ENCODE data around the gene MAN1B1. TPM values are rescaled to one million over a fixed set of nuclear protein-coding genes. Genes with fewer than 3 reads are reported as not detected.

Gene MAN1B1
- total and polyA plus RNA-seq, 2 of the 4 experiments (the other 2 are of a cell fraction), result 28.7 to 55.1 TPM

GRCh38 chr9:137082222-137082924 lies 4.4 kb upstream of the MAN1B1 start (continued):
- TF ChIP-seq, protein P1, sequence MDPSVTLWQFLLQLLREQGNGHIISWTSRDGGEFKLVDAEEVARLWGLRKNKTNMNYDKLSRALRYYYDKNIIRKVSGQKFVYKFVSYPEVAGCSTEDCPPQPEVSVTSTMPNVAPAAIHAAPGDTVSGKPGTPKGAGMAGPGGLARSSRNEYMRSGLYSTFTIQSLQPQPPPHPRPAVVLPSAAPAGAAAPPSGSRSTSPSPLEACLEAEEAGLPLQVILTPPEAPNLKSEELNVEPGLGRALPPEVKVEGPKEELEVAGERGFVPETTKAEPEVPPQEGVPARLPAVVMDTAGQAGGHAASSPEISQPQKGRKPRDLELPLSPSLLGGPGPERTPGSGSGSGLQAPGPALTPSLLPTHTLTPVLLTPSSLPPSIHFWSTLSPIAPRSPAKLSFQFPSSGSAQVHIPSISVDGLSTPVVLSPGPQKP (IDR thresholded peaks at IDR 0.05; ENCODE audit: borderline replicate concordance, low read depth, low read length), result no peak

DNA sequence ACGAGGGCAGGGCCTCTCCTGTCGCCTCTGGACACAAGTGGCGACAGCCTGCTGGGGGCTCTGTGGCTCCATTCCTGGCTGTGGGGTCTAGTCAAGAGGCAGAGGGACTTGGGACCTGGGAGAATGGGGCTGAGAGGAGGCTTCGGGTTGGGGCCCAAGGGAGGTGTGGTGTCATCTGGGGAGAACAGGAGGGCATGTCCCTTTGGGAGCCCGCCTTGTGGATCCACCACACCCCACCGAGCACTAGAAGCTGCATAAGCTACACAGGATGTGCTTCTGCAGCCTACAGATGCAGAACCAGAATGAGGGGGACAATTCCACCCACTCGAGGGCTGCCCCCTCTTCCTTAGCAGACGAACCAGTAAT lies 3.9 kb upstream of the MAN1B1 start:
- POLR2A ChIA-PET (ENCODE audit: unreplicated experiment), result no interaction called here
- peak overlapping the region; percentile 47; the same call in 1 of the 2 replicates for H4K5ac ChIP-seq (ENCODE audit: low read depth, low read length)
- no peaks in the 10 kb centered on the region for H3K9me3 ChIP-seq (ENCODE audit: control insufficient read depth, insufficient read depth, low read length)
- H3K79me1 ChIP-seq (ENCODE audit: low read depth in 1 of 2, low read length in 2 of 2), result peaks cover 18 to 57% of the 10 kb centered on the region in 2 experiments
- H4K8ac ChIP-seq (ENCODE audit: low read depth in 2 of 2, low read length in 2 of 2), result peak overlapping the region; percentile 28 to 81; a peak in 3 of 4 replicates
- H2BK20ac ChIP-seq (ENCODE audit: low read depth, low read length), result peak overlapping the region; percentile 3
- peaks cover 10% of the 10 kb centered on the region for H4K20me1 ChIP-seq (ENCODE audit: insufficient read depth, low read length)
- H2AK5ac ChIP-seq (ENCODE audit: low read depth, low read length), result peak overlapping the region; percentile 76
- dilution Hi-C loops (cut with HindIII; ENCODE audit: low sequenced_read_pairs, unreplicated experiment), result no loop called here
- H3K9ac ChIP-seq (ENCODE audit: low read depth, low read length), result no peak overlapping the region
- peak overlapping the region; percentile 31 for H3K14ac ChIP-seq (replicated peaks; ENCODE audit: low read depth, low read length)
- H3K56ac ChIP-seq (ENCODE audit: extremely low read depth, insufficient read depth, low read length), result peak overlapping the region; percentile 35; the same call in 1 of the 2 replicates
- H3K4me1 ChIP-seq (ENCODE audit: control insufficient read depth, insufficient read depth, low read length), result peaks cover 15% of the 10 kb centered on the region
- in situ Hi-C loops (cut with MboI; ENCODE audit: low sequenced_read_pairs), result no loop called here
- H2BK15ac ChIP-seq (ENCODE audit: low read depth, low read length), result peak overlapping the region; percentile 27; the same call in 1 of the 3 replicates
- H2AK9ac ChIP-seq (replicated peaks; ENCODE audit: low read depth, low read length, poor library complexity), result peak overlapping the region; percentile 28
- DNase-seq (no peak), ATAC-seq (ENCODE audit: low read depth) (no peak)
- peaks cover 6% of the 10 kb centered on the region for H3K9me1 ChIP-seq (ENCODE audit: insufficient read depth, low read length)
- peak overlapping the region; percentile 85 for H4K91ac ChIP-seq (ENCODE audit: insufficient read depth, low read depth, low read length)
- H3K27me3 ChIP-seq (ENCODE audit: control insufficient read depth, insufficient read depth, low read length), result no peaks in the 10 kb centered on the region
- intact Hi-C loops (cut with micrococcal nuclease), result no loop called here
- peak overlapping the region; percentile 64 for H2BK120ac ChIP-seq (ENCODE audit: low read depth, low read length)
- BruUV-seq (replicated peaks), result no TSS peak
- H3K27ac ChIP-seq (ENCODE audit: insufficient read depth, low read length), result peak overlapping the region; percentile 65
- H3K4me2 ChIP-seq (ENCODE audit: low read depth, low read length), result peak overlapping the region; percentile 29; the same call in 1 of the 2 replicates
- H3K36me3 ChIP-seq (ENCODE audit: control insufficient read depth, insufficient read depth, low read length), result peaks cover 24% of the 10 kb centered on the region; the same call in 1 of the 2 replicates
- peak overlapping the region; percentile 22; the same call in 1 of the 2 replicates for H3K18ac ChIP-seq (ENCODE audit: low read depth, low read length)
- H3K4me3 ChIP-seq (ENCODE audit: insufficient read depth, low read depth, low read length), result no peak overlapping the region
- H2BK5ac ChIP-seq (ENCODE audit: low read depth, low read length, poor library complexity, severe bottlenecking), result peak overlapping the region; percentile 87
- H3K4ac ChIP-seq (ENCODE audit: low read depth, low read length), result peak overlapping the region; percentile 78
- CTCF ChIA-PET, result interaction anchor here (0.7 to 1.1 kb wide), 3 partner anchors 19 to 154 kb away, joined by 3 to 6 read pairs (median 3); no protein-coding TSS in a partner anchor
- peak overlapping the region; percentile 93 for H2AFZ ChIP-seq (replicated peaks; ENCODE audit: low read length, poor library complexity)
- 67% methylated on average over 1 of the region's 8 CpGs; no CpG with 5 or more reads in 1 of the 2 experiments for WGBS, 2 experiments (ENCODE audit: extremely low coverage in 2 of 2, insufficient read length in 1 of 2)
- H3K23ac ChIP-seq (ENCODE audit: low read depth, low read length), result no peak overlapping the region
- TF ChIP-seq, protein P2, sequence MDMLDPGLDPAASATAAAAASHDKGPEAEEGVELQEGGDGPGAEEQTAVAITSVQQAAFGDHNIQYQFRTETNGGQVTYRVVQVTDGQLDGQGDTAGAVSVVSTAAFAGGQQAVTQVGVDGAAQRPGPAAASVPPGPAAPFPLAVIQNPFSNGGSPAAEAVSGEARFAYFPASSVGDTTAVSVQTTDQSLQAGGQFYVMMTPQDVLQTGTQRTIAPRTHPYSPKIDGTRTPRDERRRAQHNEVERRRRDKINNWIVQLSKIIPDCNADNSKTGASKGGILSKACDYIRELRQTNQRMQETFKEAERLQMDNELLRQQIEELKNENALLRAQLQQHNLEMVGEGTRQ (IDR thresholded peaks at IDR 0.05; ENCODE audit: low read depth, low read length), result no peak
- TF ChIP-seq BHLHE40 (IDR thresholded peaks at IDR 0.05; ENCODE audit: low read depth, low read length) (no peak), CEBPB (IDR thresholded peaks at IDR 0.05; ENCODE audit: low read depth, low read length) (no peak), MAZ (IDR thresholded peaks at IDR 0.05; ENCODE audit: borderline replicate concordance, low read depth, low read length) (no peak), RCOR1 (IDR thresholded peaks at IDR 0.05; ENCODE audit: insufficient replicate concordance, low read length) (no peak), RFX5 (IDR thresholded peaks at IDR 0.05; ENCODE audit: low read depth, low read length) (no peak), SMC3 (IDR thresholded peaks at IDR 0.05; ENCODE audit: low read depth, low read length) (no peak), CTCF (conservative IDR thresholded peaks at IDR 0.05; ENCODE audit: low read depth, low read length) (no peak), RAD21 (IDR thresholded peaks at IDR 0.05; ENCODE audit: low read length) (no peak), MAFK (IDR thresholded peaks at IDR 0.05; ENCODE audit: low read depth, low read length) (no peak), FOS (IDR thresholded peaks at IDR 0.05; ENCODE audit: low read depth, low read length) (no peak)
